Measurements from ENCODE around the gene MAP3K20.
A peak's percentile ranks its signal among the peaks of the same experiment; 100 is the strongest.
"Not testable (repeated sequence)": the region's sequence is repeated elsewhere in the genome, so short reads cannot be mapped to it uniquely, and the experiment has no call there.

MAP3K20 gene

DNA sequence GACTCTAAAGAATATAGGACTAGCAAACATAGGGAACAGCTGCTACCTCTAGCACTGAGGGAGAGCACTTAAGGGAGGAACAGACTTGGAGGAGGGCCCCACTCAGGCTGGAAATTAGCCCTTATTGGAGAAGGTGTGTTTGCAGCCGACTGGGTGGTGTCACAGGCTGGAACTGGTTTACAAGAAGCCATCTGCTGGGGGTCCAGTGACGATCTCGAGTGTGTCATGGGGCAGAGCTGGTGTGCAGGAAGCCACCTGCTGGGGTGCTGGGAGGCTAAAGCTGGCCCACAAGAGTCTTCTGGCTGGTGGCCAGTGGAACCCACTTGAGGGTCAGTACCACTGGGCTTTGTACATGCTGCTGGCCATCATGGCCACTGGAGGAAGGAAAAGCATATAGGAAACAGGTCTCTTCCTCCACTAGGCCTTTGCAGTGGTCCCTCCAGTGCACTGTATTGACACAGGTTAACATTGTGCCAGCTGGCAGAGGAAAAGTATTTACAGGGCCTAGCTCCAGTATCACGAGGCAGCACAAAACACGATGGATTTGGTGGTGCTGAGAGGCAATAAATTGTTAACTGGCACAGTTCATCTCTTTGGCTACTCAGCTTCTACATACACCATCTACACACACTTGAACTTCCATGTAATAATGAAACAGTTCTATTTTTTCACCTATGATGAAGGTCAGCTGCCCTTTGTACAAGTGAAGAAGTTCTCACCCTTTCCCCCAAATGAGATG is 43.6 kb downstream of the MAP3K20 start:
- no peak for DNase-seq (ENCODE audit: extremely low read depth in 1 of 2, low read depth in 1 of 2)

DNA sequence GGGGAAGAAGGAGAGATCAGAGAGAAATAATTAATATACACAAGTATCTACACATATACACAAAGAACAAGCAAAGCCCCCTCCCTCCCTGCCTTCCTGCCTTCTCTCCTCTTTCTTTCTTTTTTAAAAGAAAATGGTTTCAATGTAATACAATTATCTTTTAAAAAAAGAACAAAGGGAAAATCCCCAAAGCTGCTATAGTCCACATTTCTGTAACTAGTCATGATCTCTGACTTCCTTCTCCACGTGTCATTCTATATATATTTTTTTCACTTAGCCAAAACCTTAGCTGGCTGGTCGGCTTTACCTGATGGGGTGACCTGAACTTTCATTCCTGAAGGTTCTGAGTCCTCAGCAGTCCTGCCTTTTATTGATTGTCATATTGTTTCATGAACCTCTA is 44.3 kb downstream of the MAP3K20 start:
- DNase-seq (ENCODE audit: extremely low read depth in 1 of 2, low read depth in 1 of 2): no peak

DNA sequence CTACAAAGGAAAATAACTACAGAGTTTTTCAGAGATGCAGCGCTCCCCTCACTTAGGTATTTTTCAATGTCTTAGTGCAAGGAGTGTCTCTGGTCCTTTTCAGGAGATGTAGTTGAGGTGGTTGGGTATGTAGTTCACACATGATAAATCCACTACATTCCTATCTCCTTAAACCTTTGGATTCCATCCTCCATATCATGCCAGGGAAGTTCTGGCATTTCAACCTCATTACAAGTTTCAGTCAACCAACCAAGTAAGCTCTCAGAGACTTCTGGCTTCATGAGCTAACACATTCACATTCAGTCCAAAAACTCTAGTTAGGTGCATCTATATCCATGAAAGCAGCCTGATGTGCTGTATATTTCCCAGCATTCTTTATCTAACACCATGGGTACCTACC is 47.3 kb downstream of the MAP3K20 start:
- DNase-seq (ENCODE audit: extremely low read depth in 1 of 2, low read depth in 1 of 2): no peak

DNA sequence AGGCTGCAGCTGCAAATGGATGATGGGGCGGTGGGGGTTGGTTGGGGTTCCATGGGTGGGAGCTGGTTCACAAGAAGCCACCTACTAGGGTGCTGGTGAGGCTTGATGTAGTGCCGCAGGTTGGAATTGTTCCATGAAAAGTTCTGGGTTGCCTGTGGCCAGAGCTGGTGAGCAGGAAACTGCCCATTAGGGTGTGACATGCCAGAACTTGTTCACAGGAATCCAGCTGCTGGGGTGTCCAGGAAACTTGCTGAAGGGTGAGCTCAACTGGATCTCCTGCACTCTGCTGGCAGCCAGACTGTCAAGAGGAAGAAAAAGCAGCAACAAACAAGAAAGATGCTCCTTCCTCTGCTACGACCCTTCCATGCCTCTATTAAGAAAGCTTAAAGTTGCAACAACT is 48.8 kb downstream of the MAP3K20 start:
- DNase-seq (ENCODE audit: extremely low read depth in 1 of 2, low read depth in 1 of 2): no peak

DNA sequence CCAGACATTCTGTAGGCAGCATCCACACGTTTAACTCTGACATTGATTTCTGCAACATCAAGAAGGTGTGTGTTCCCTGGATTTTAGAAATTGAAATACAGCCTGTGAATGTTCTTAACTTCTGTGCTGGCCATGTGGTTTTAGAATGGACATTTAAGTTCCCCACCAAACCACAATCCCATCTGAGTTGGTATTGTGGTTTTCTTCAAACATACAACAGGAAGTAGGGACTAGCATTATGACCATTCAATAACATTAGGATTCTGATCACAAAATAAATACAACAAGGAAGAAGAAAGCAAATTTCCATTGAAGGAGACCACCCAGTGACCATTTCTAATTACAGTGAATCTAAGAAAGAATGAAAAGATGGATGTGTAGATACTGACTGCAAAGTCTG is 51.2 kb downstream of the MAP3K20 start:
- no peak for DNase-seq (ENCODE audit: extremely low read depth in 1 of 2, low read depth in 1 of 2)

DNA sequence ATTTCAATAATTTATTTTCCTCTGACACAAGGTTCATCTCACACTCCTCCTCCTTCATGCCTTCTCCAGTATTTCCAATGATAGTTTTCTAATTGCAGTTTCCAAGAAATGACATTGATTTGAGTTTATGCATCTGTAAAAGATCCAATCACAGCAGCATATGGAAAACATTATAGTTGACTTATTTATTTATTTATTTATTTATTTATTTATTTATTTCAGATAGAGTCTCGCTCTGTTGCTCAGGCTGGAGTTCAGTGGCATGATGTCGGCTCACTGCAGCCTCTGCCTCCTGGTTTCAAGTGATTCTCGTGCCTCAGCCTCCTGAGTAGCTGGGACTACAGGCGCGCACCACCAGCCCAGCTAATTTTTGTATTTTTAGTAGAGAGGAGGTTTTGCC is 52.5 kb downstream of the MAP3K20 start:
- not testable (repeated sequence) for DNase-seq (ENCODE audit: extremely low read depth in 1 of 2, low read depth in 1 of 2)

DNA sequence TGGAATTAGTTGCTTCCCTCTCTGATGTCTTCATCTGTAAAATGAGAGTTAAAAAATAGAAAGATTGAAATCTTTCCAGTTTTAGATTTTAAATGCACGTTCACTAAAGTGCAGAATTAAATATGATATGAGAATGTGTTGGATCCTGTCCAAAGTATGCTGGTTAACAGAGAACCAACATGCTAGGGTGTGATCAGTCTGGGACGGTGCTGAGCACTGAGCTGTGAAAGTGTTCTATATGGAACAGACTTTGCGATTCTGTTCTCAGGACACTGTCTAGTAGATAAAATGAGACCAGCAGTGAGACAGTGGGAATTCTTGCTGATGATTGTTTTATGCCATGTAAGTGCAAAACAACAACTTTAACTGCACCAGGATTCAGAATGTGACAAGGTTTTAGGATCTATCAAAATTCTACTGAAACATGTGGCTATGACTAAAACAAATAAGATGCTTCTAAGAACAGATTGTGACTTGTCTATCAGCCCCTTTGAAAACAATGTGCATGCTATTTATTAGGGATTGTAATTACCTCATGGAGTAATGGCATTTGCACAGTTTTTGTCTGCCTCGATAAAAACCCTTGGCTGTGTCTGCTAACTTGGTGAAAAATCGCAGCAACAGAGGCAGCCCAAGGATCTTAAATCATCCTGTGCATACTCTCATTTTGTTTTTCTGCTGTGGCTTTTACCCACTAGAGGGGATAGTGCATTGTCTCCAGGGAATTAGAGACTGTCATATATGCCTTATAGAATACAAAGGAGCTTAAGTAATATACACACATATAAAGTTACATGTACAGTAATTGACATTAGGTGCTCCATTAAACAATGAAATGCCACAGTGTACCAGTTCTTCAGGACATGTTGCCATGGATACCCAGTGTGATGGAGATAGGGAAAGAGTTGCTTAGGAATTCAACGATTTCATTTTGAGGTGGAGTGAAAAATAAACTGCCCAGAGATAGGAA is 55.1 kb downstream of the MAP3K20 start:
- DNase-seq (ENCODE audit: extremely low read depth in 1 of 2, low read depth in 1 of 2): no peak

DNA sequence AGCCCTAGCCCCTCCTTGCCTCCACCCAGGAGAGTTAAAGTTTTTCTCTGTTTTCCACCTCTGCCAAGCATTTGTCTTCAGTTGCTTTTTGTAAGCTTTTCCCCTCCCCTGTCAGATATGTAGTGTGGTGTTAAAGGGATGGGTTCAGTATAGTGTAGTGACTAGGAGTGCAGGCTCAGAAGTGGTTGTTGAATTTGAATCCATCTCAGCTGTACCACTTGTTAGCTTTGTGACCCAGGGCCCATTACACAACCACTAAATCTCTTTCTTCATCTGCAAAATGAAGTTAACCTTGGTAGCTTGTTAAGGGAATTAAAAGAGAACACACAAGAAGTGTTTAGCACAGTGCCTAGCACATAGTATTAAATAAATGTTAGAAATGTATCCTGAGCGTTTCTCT is 56.9 kb downstream of the MAP3K20 start:
- DNase-seq (ENCODE audit: extremely low read depth in 1 of 2, low read depth in 1 of 2): no peak

DNA sequence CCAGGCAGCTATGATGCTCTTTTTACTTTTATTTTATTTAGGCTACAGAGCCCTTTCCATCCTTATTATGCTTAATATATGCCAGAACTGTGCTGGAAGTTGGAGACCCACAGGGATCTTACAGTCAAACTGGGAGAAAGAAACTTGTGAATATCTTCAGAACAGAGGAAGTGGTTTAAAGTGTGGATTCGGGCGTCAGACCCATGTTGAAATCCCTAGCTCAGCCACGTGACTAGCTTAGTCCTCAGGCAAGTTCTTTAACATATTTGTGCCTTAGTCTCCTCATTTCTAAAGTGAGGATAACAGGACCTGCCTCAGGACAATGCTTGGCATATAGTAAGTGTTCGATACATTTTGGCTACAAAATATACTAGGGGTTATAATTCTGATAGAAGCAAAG is 59.1 kb downstream of the MAP3K20 start:
- DNase-seq (ENCODE audit: extremely low read depth in 1 of 2, low read depth in 1 of 2): no peak

DNA sequence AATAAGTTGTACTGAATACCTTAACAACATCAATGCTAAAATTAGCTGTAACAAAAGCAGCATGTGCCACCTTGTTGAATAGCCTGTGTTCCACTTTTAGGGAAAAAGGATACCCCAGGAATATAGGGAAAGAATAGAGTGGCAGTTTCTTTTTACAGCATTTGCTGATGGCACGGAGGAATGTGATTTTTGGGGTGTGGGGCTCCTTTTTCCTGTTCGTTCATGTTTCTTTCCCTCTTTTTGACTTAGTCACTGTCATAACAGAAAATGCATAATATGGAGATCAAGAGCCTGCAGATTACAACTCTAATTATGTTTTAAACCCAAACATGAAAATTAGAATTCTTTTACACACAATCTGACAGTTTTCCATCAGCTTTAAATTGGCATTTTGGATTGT is 60.4 kb downstream of the MAP3K20 start:
- DNase-seq (ENCODE audit: extremely low read depth in 1 of 2, low read depth in 1 of 2): no peak

DNA sequence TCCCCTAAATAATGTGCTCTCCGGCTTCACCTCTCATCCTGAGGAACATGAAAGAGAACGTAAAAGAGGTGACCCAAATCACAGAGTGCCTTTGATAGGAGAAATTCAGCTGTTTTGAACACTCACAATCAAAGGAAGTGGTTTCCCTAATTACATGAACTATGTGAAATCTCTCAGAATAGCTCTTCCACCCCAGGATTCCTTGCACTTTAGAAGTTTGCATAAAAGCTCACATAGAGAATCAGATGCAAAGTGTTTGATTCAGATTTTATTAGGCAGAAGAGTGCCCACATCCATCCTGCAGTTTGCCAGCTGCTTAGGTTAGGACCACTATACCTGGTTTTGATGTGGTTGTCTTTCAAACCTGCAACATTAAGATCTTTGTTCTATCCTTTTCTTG is 61.0 kb downstream of the MAP3K20 start:
- DNase-seq (ENCODE audit: extremely low read depth in 1 of 2, low read depth in 1 of 2): no peak

DNA sequence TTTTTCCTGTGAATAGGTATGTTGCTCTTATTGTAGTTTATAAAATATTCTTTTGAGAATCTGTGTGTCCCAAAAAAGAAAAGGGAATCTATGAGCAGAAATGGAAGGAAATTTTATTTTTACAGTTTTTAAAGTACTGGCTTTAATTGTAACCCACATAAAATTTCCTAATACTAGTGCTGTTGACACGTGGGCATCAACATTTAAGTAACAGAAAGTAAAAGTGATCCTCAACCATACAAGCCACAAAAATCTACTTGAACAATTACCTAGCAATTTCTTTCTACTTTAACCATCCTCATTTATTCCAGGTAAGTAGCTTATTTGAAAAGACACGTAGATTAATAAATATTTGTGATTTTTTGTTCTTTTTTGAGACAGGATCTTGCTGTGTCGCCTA is 62.0 kb downstream of the MAP3K20 start:
- DNase-seq (ENCODE audit: extremely low read depth in 1 of 2, low read depth in 1 of 2): no peak

DNA sequence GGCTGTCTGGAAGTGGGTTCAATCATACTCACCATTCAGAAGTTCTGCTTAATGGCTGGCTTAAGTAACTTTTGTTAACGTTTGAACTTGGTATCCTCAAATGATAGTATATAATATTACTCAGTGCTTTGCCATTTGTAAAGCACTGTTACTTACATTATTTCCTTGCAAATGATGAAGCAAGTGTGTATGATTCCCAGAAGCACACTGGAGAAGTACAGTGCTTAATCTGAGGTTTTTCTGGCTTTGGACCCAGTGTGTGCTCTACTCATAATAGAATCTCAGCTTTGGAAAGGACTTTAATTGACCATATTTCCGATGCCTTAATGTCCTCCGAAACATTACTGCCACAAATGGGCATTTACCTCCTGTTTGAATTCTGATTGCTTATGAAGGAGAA is 63.3 kb downstream of the MAP3K20 start:
- DNase-seq (ENCODE audit: extremely low read depth in 1 of 2, low read depth in 1 of 2): no peak

DNA sequence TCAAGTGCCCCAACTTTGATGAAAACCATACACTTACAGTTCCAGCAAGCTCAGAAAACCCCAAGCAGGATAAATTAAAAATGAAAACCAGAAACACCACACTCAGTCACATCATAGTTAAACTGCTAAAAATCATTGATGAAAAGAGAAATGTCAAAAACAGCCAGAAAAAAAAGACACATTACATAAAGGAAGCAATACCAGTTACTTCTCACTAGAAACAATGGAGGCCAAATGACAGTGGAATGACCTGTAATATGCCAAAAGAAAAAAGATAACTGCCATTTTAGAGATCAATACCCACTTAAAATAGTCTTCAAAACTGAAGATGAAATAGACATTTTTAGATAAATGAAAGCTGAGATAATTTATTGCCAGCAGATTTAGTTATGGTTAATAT is 66.0 kb downstream of the MAP3K20 start:
- no peak for DNase-seq (ENCODE audit: extremely low read depth in 1 of 2, low read depth in 1 of 2)

DNA sequence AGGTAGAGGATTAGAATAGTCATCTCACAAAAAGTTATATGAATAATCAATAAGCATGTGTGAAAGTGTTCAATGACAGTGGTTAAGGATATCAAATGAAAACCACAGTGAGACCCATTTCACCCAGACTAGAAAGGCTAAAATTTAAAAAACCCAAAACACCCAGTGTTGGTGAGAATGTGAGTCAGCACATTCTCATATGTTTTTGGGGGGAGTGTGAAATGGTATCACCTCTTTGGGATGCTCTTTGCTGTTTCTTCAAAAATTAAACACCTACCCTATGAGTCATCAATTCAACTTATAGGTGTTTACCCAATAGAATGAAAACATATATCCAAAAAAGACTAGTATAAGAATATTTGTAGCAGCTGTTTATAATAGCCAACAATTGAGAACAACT is 69.8 kb downstream of the MAP3K20 start:
- DNase-seq (ENCODE audit: extremely low read depth in 1 of 2, low read depth in 1 of 2): no peak

DNA sequence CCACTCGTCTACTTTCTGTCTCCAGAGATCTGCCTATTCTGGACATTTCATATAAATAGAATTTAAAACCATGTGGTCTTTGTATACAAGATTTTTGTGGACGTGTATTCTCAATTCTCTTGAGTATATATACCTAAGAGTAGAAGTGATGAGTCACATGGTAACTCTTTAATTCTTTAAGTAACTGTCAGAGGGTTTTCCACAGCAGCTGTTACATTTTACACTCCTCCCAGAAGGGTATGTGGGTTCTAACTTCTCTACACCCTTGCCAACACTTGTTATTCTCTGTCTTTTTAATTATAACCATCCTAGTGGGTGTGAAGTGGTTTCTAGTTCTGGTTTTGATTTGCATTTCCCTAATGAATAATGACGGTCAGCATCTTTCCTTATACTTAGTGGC is 70.9 kb downstream of the MAP3K20 start:
- no peak for DNase-seq (ENCODE audit: extremely low read depth in 1 of 2, low read depth in 1 of 2)

DNA sequence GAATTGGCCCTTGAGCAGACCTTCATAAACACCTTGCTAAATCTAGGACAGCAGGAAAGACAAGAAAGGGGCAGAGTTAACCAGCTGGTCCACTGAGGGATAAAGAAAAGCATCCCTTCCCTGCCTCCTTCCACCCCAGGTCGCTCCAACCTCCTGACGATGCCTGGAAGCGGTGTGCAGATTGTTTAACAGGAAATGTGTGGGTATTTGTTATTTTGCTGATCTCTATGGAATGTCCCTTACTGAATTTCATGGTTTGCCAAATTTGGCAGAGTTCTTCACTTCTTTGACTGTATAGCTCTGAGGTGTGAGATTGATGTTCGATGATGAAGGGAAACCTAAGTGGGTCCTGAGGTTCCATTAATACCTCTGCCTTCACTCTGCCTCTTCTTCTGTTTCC is 72.9 kb downstream of the MAP3K20 start:
- no peak for DNase-seq (ENCODE audit: extremely low read depth in 1 of 2, low read depth in 1 of 2)

DNA sequence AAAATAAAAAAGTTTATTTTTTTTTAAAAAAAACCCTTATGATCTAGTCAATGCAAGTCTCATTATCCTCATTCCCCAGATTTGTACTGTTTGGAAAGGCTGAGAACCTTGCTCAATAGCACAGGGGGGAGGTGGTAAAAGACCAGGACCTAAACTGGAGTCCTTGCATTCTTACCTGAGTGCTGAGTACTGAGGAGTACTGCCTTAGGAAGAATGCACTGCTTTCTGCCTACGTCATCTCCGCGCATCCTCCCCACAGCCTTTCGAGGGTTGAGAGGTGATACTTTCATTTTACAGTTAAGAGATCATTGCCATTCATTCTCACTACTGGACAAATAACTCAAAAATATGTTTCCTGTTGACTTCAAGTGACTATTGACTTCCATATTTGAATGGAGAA is 73.8 kb downstream of the MAP3K20 start:
- peak in 1 of 2 donors; percentile 6 for DNase-seq (ENCODE audit: extremely low read depth in 1 of 2, low read depth in 1 of 2)

DNA sequence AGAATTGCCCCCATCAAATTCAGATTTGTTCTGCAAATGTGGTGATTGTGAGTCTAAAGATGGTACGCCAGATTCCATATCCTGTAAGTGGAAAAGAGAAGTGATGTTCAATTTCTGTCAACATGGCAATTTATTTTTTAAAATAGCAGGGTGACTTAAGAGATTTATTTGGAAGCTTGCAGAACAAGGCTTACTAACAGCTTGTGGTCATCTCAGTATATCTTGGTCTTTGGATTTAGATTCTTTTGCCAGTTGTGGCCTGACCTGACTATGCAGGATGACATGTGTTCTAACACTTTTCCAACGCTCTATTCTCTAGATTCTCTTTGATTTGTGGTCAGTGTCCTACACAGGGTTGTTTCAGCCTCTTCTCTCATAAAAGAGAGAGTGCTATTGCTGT is 74.4 kb downstream of the MAP3K20 start:
- no peak for DNase-seq (ENCODE audit: extremely low read depth in 1 of 2, low read depth in 1 of 2)

DNA sequence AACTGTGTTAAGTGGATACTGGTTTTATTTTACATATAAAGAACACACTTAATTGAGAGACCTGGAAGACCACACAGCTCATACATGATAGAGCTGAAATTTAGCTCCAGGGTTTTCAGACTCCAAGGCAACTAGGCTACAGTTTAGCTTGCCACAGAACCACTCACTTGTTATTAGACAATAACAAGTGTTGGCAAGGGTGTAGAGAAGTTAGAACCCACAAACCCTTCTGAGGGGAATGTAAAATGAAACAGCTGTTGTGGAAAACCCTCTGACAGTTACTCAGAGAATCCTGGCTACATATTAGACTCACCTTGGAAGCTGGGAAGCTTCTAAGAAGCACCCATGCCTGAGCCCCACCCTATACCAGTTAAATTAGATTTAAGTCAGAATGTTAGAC is 75.3 kb downstream of the MAP3K20 start:
- DNase-seq (ENCODE audit: extremely low read depth in 1 of 2, low read depth in 1 of 2): no peak

DNA sequence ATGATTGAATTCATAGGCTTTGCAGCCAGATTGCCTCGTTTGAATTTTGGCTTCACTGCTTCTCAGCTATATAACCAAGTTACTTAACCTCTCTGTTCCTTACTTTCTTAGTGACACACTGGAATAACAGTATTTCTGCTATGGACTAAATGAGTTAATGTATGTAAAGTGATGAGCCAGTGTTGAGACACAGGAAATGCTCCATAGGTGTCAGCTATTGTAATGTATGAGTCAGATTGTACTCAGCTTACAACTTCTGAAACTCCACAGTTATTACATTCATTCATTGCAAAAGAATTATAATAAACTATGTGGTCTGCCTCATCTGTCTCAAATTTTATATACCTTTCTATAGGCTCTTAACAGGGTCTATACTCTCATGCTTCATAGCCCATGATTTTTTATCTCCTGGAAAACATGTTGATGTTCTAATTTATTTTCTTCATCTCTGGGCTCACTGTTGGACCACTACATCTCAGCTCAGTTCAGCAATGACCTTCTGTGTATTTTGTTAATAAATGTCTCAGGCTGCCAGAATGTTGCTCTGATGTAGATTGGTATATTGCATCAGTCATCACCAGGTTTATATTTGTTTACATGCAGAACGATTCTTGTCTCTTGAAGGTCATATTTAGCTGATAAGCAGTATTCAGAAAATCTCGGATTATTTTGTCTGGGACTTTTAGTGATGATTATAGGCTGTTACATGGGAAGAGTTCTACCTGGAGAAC is 76.2 kb downstream of the MAP3K20 start:
- DNase-seq (ENCODE audit: extremely low read depth in 1 of 2, low read depth in 1 of 2): no peak

Data from activated CD8-positive, alpha-beta memory T cell treated with anti-CD3 and anti-CD28 coated beads for 1 hour (primary cell).